ENCODE measurements around the gene RSL1D1.

GRCh38 chr16:11833951-11834695 is 17.2 kb downstream of the RSL1D1 start:
- TF ChIP-seq POLR2A (IDR thresholded peaks at IDR 0.05; ENCODE audit: low read length) (no peak), GATA1 (IDR thresholded peaks at IDR 0.05; ENCODE audit: low read depth, low read length) (no peak)
